Gastrocnemius medialis (tissue), 4 donors: ENCODE results near the gene CDKAL1.

Experiments used
- POLR2A ChIP-seq, 2 donors: fragments of 450-650 bp; IDR thresholded peaks; one replicate each; pipeline ENCODE4 v1.6.1; 2017; ENCODE audit warnings: antibody characterized with exemption in 2 of 2, mild to moderate bottlenecking in 2 of 2, moderate library complexity in 2 of 2
- TF ChIP-seq, protein P1 (sequence below), 5 experiments: fragments of 450-650 bp in 3 of 5; fragments of 200-600 bp in 2 of 5; sonication (generic) in 2 of 5; IDR thresholded peaks in 4 of 5; conservative IDR thresholded peaks in 1 of 5; 1 replicate in 4 of 5; 2 replicates in 1 of 5; pipeline ENCODE4 v1.5.1; 2016 to 2019; ENCODE audit warnings: antibody characterized with exemption in 5 of 5, mild to moderate bottlenecking in 3 of 5, moderate library complexity in 3 of 5

DNA sequence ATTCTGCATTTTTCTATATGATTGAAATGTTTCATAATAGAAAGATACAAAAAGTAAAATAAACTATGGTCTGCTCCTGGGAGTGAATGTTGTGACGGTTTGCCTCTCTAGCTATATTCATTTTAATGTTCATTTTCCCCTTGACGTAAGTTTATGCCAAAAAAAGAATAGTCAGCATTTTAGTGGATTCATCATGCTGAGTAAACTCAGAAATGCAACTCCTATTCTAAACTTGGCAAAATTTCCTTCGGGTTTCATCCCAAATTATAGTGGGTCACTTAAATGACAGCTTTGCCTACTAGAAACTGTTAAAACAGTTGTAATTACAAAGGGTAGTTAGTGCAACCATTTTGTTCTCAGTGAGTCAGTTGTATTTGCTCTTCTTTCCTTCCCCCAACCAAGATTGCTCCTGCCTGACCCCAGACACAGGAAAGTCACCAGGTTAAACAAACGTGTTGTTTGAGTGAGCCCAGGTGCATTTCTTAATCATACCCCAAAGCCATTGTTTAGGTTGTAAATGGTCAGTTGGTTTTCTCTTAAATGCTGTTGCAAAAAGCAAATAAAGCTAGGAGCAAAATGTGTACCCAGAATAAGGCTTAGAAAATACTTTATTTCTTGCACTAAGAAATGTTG is 577.0 kb downstream of the CDKAL1 start:
- TF ChIP-seq, protein P1, sequence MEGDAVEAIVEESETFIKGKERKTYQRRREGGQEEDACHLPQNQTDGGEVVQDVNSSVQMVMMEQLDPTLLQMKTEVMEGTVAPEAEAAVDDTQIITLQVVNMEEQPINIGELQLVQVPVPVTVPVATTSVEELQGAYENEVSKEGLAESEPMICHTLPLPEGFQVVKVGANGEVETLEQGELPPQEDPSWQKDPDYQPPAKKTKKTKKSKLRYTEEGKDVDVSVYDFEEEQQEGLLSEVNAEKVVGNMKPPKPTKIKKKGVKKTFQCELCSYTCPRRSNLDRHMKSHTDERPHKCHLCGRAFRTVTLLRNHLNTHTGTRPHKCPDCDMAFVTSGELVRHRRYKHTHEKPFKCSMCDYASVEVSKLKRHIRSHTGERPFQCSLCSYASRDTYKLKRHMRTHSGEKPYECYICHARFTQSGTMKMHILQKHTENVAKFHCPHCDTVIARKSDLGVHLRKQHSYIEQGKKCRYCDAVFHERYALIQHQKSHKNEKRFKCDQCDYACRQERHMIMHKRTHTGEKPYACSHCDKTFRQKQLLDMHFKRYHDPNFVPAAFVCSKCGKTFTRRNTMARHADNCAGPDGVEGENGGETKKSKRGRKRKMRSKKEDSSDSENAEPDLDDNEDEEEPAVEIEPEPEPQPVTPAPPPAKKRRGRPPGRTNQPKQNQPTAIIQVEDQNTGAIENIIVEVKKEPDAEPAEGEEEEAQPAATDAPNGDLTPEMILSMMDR (IDR thresholded peaks at IDR 0.05 in 4 of 5, conservative IDR thresholded peaks at IDR 0.05 in 1 of 5): no peak
- TF ChIP-seq POLR2A (IDR thresholded peaks at IDR 0.05): no peak
